ENCODE measurements around the gene ROPN1L. TPM values are rescaled to one million over a fixed set of nuclear protein-coding genes. Genes with fewer than 3 reads are reported as not detected.

The ROPN1L gene
- total RNA-seq, 1 experiment from 2014 or later = 0.40 TPM

DNA sequence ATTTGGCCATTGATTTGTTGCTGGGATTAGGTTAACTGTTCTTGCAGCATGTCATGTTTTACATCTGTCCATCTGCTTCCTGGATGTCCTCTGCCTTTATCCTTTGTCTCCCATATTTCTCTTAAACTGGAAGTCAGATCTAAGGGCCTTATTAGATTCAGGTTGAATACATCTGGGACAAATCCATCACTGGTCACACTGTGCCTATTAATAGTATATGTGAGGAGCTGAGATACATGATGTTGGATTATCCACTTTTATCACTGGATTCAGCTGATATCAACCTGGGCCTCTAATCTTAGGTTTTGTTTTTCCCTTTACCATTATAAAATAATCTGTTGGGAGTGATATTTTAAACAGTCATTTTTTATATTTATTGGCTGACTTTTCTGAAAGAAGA, 41.8 kb upstream of the ROPN1L start:
- CTCF ChIA-PET = no interaction called here
- no peaks in the 10 kb centered on the region for H3K27me3 Mint-ChIP-seq (ENCODE audit: unreplicated experiment)
- BruUV-seq (replicated peaks) = no TSS peak
- H3K4me1 Mint-ChIP-seq (ENCODE audit: low read depth, unreplicated experiment) = no peaks in the 10 kb centered on the region
- peaks cover 32% of the 10 kb centered on the region for H3K36me3 Mint-ChIP-seq (ENCODE audit: insufficient read depth, unreplicated experiment)
- no peaks in the 10 kb centered on the region for H3K9me3 Mint-ChIP-seq (ENCODE audit: low read depth, unreplicated experiment)
- H3K27ac Mint-ChIP-seq (ENCODE audit: unreplicated experiment) = no peak overlapping the region
- no peak for DNase-seq
- H3K4me3 Mint-ChIP-seq (ENCODE audit: low read depth, unreplicated experiment) = no peak overlapping the region
- TF ChIP-seq, protein P1, sequence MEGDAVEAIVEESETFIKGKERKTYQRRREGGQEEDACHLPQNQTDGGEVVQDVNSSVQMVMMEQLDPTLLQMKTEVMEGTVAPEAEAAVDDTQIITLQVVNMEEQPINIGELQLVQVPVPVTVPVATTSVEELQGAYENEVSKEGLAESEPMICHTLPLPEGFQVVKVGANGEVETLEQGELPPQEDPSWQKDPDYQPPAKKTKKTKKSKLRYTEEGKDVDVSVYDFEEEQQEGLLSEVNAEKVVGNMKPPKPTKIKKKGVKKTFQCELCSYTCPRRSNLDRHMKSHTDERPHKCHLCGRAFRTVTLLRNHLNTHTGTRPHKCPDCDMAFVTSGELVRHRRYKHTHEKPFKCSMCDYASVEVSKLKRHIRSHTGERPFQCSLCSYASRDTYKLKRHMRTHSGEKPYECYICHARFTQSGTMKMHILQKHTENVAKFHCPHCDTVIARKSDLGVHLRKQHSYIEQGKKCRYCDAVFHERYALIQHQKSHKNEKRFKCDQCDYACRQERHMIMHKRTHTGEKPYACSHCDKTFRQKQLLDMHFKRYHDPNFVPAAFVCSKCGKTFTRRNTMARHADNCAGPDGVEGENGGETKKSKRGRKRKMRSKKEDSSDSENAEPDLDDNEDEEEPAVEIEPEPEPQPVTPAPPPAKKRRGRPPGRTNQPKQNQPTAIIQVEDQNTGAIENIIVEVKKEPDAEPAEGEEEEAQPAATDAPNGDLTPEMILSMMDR (IDR thresholded peaks at IDR 0.05; ENCODE audit: unreplicated experiment) = no peak
- intact Hi-C loops (cut with micrococcal nuclease; ENCODE audit: unreplicated experiment) = no loop called here

DNA sequence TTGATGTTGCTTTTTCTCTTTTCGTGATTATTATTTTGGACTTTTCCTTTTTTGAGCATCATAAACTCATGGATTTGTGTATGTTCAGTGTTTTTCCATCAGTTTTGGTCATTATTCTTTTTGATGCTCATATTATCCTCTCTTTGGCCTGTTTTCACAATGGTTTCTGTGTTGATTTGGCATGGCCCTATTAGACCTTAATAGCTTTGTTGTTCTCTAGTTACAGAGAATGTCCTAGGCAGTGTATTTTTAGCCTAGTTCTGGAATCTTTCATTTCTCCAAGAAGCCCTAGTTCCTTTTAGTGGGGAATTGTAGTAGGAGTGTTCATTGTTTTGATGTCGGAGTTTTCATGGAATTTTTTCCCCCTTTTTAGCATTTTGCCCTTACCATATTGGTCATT, 41.3 kb upstream of the ROPN1L start:
- BruUV-seq (replicated peaks) = no TSS peak
- Mint-ChIP-seq H3K27ac (ENCODE audit: unreplicated experiment) (no peak overlapping the region), H3K36me3 (ENCODE audit: insufficient read depth, unreplicated experiment) (peaks cover 32% of the 10 kb centered on the region), H3K4me1 (ENCODE audit: low read depth, unreplicated experiment) (no peaks in the 10 kb centered on the region), H3K27me3 (ENCODE audit: unreplicated experiment) (no peaks in the 10 kb centered on the region), H3K9me3 (ENCODE audit: low read depth, unreplicated experiment) (no peaks in the 10 kb centered on the region), H3K4me3 (ENCODE audit: low read depth, unreplicated experiment) (no peak overlapping the region)
- DNase-seq = no peak
- intact Hi-C loops (cut with micrococcal nuclease; ENCODE audit: unreplicated experiment) = no loop called here
- CTCF ChIA-PET = no interaction called here
- TF ChIP-seq, protein P1 (IDR thresholded peaks at IDR 0.05; ENCODE audit: unreplicated experiment) = no peak

DNA sequence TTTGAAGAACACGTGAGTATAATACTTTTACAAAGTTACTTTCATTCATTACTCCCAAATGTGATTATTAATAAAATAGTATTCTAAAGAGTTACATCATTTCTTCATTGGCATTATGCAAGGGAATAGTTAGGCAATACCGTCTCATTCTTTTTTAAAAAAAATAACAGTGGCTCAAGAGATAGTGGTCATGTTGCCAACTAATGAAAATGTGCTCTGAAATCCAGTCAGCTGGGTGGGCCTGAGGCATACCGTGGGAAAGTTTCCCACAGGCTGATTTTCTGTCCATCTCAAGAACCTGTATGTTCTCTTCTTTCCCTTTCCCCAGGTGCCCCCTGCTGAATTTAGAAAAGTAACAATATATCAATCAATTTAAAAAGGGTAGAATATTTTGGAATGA, 40.8 kb upstream of the ROPN1L start:
- Mint-ChIP-seq H3K4me3 (ENCODE audit: low read depth, unreplicated experiment) (no peak overlapping the region), H3K36me3 (ENCODE audit: insufficient read depth, unreplicated experiment) (peaks cover 32% of the 10 kb centered on the region), H3K27me3 (ENCODE audit: unreplicated experiment) (no peaks in the 10 kb centered on the region), H3K27ac (ENCODE audit: unreplicated experiment) (no peak overlapping the region), H3K9me3 (ENCODE audit: low read depth, unreplicated experiment) (no peaks in the 10 kb centered on the region), H3K4me1 (ENCODE audit: low read depth, unreplicated experiment) (no peaks in the 10 kb centered on the region)
- TF ChIP-seq, protein P1 (IDR thresholded peaks at IDR 0.05; ENCODE audit: unreplicated experiment) = no peak
- CTCF ChIA-PET = no interaction called here
- DNase-seq = no peak
- intact Hi-C loops (cut with micrococcal nuclease; ENCODE audit: unreplicated experiment) = no loop called here
- BruUV-seq (replicated peaks) = no TSS peak

DNA sequence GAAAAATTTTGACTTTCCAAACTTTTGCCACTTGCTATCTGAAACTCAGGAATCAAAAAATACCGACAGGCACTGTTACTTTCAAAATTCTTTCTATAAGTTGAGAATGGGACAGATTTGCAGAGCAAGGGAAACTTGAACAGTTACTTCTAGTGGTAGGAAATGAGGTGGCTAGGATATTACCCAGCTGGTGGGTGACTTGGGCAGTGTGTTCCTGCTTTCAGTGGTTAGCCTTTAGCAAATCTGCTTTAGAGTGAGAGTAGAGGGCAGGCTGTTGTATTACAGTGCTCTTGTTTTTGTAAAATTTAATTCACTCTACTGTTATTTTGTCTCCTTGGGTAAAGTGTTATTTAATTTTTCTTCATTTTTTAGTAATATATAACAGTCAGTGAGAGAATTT, 40.2 kb upstream of the ROPN1L start:
- no TSS peak for BruUV-seq (replicated peaks)
- Mint-ChIP-seq H3K27me3 (ENCODE audit: unreplicated experiment) (no peaks in the 10 kb centered on the region), H3K4me3 (ENCODE audit: low read depth, unreplicated experiment) (no peak overlapping the region), H3K4me1 (ENCODE audit: low read depth, unreplicated experiment) (no peaks in the 10 kb centered on the region), H3K36me3 (ENCODE audit: insufficient read depth, unreplicated experiment) (peaks cover 26% of the 10 kb centered on the region), H3K27ac (ENCODE audit: unreplicated experiment) (no peak overlapping the region), H3K9me3 (ENCODE audit: low read depth, unreplicated experiment) (no peaks in the 10 kb centered on the region)
- no peak for DNase-seq
- intact Hi-C loops (cut with micrococcal nuclease; ENCODE audit: unreplicated experiment) = no loop called here
- TF ChIP-seq, protein P1 (IDR thresholded peaks at IDR 0.05; ENCODE audit: unreplicated experiment) = no peak
- CTCF ChIA-PET = no interaction called here

DNA sequence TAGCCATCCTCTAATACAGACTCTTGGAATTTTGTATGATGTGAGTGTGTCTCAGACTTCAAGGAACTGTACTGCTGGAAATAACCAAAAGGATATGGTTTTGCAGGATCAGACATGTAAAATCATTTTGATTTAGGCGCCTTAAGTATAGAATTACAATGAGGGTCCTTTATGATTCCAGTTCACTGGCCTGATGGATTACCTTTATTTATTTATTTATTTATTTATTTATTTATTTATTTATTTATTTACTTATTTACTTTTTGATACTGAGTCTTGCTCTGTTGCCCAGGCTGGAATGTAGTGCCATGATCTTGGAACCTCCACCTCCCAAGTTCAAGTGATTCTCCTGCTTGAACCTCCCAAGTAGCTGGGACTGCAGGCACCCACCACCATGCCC, 37.9 kb upstream of the ROPN1L start:
- Mint-ChIP-seq H3K4me1 (ENCODE audit: low read depth, unreplicated experiment) (no peaks in the 10 kb centered on the region), H3K9me3 (ENCODE audit: low read depth, unreplicated experiment) (no peaks in the 10 kb centered on the region), H3K4me3 (ENCODE audit: low read depth, unreplicated experiment) (no peak overlapping the region), H3K27ac (ENCODE audit: unreplicated experiment) (no peak overlapping the region), H3K27me3 (ENCODE audit: unreplicated experiment) (no peaks in the 10 kb centered on the region), H3K36me3 (ENCODE audit: insufficient read depth, unreplicated experiment) (peaks cover 33% of the 10 kb centered on the region)
- BruUV-seq (replicated peaks) = no TSS peak
- no peak for DNase-seq
- intact Hi-C loops (cut with micrococcal nuclease; ENCODE audit: unreplicated experiment) = no loop called here
- CTCF ChIA-PET = no interaction called here
- TF ChIP-seq, protein P1 (IDR thresholded peaks at IDR 0.05; ENCODE audit: unreplicated experiment) = no peak
